Measurements from ENCODE around the gene ABCC4.

ABCC4 gene

GRCh38 chr13:95151942-95152587 is 149.2 kb downstream of the ABCC4 start:
- DNase-seq: no peak

GRCh38 chr13:95150555-95150954 is 150.7 kb downstream of the ABCC4 start:
- DNase-seq: no peak

- no peak for DNase-seq
These were observed 154.8 kb downstream of the ABCC4 start for GRCh38 chr13:95146486-95146885.

GRCh38 chr13:95145587-95145986 is 155.7 kb downstream of the ABCC4 start:
- DNase-seq: no peak

- DNase-seq: no peak
These were observed 160.7 kb downstream of the ABCC4 start for GRCh38 chr13:95140502-95140901.

GRCh38 chr13:95138876-95139585 is 162.2 kb downstream of the ABCC4 start:
- no peak for DNase-seq

- DNase-seq: no peak
These were observed 164.2 kb downstream of the ABCC4 start for GRCh38 chr13:95137096-95137495.

GRCh38 chr13:95136638-95137037 is 164.6 kb downstream of the ABCC4 start:
- DNase-seq: no peak

GRCh38 chr13:95133498-95133897 is 167.8 kb downstream of the ABCC4 start:
- no peak for DNase-seq

- no peak for DNase-seq
These were observed 172.2 kb downstream of the ABCC4 start for GRCh38 chr13:95129004-95129403.

- no peak for DNase-seq
These were observed 173.1 kb downstream of the ABCC4 start for GRCh38 chr13:95128045-95128643.

- DNase-seq: no peak
These were observed 176.3 kb downstream of the ABCC4 start for GRCh38 chr13:95124959-95125358.

GRCh38 chr13:95123726-95124125 is 177.5 kb downstream of the ABCC4 start:
- DNase-seq: no peak

GRCh38 chr13:95122063-95122462 is 179.2 kb downstream of the ABCC4 start:
- no peak for DNase-seq

GRCh38 chr13:95121516-95121915 is 179.7 kb downstream of the ABCC4 start:
- DNase-seq: no peak

- DNase-seq: no peak
These were observed 180.6 kb downstream of the ABCC4 start for GRCh38 chr13:95120650-95121049.

- DNase-seq: no peak
These were observed 182.5 kb downstream of the ABCC4 start for GRCh38 chr13:95118541-95119324.

GRCh38 chr13:95117092-95117491 is 184.2 kb downstream of the ABCC4 start:
- DNase-seq: no peak

- no peak for DNase-seq
These were observed 185.7 kb downstream of the ABCC4 start for GRCh38 chr13:95115525-95115924.

- no peak for DNase-seq
These were observed 187.7 kb downstream of the ABCC4 start for GRCh38 chr13:95113601-95114000.

- DNase-seq: no peak
These were observed 188.4 kb downstream of the ABCC4 start for GRCh38 chr13:95112883-95113282.

GRCh38 chr13:95111608-95112007 is 189.6 kb downstream of the ABCC4 start:
- DNase-seq: no peak

GRCh38 chr13:95106562-95106961 is 194.7 kb downstream of the ABCC4 start:
- no peak for DNase-seq
